Measurements from ENCODE around the gene SYNPR. TPM values are rescaled to one million over a fixed set of nuclear protein-coding genes. Genes with fewer than 3 reads are reported as not detected.

SYNPR gene
- total RNA-seq, 5 donors from 2014 or later (not counting 1 experiment from before 2014, with no cell fraction given): not detected

DNA sequence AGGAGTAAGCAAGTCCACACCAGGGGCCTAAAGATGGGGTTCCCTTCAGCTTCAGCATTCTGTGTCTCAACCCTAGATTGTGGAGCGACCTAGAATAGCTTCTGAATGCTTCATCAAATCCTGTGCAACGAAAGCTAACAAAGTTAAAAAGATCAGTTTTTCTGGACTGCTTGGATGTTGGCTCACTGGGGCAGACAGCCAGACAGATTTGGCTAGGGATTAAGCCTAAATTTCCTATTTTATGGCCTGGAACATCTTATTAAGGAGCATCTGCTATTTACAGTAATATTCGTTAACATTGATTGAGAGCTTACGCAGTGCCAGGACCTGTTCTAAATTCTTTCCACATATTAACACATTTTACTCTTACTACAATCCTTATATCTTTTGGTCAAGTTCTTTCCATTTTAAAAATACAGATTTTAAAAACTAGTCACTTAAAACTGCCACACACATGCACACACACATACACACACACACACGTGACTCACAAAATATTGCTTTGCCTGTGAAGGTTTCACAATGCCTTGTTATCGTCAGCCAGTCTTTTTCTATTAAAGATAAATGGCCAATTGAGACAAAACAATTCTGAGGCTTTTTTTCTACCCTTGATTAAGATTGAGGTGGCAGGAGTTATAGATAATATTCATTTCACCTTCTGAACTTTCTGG is 201.0 kb downstream of the SYNPR start:
- Histone ChIP-seq H3K36me3 (ENCODE audit: control insufficient read depth in 2 of 2, extremely low read depth in 1 of 2, insufficient read depth in 1 of 2, low read length in 1 of 2) (no peaks in the 10 kb centered on the region), H3K4me3 (ENCODE audit: control insufficient read depth in 1 of 2, extremely low read depth in 1 of 2, low read length in 1 of 2) (no peak overlapping the region), H3K27ac (ENCODE audit: low read length) (no peak overlapping the region), H3K9me3 (no peaks in the 10 kb centered on the region), H3K27me3 (replicated peaks in 1 of 2; ENCODE audit: control insufficient read depth in 2 of 2, extremely low read depth in 1 of 2, insufficient read depth in 2 of 2, low read length in 1 of 2) (no peaks in the 10 kb centered on the region), H3K4me1 (ENCODE audit: control insufficient read depth in 1 of 2, extremely low read depth in 1 of 2, insufficient read depth in 2 of 2, low read length in 2 of 2) (no peaks in the 10 kb centered on the region)
- ATAC-seq (replicated peaks in 1 of 4) (no peak), DNase-seq (no peak)
- Mint-ChIP-seq H3K27me3 (no peaks in the 10 kb centered on the region), H3K4me1 (no peaks in the 10 kb centered on the region), H3K4me3 (no peak overlapping the region), H3K36me3 (no peaks in the 10 kb centered on the region), H3K27ac (no peak overlapping the region), H3K9me3 (no peaks in the 10 kb centered on the region)
- POLR2A ChIA-PET: no interaction called here
- CTCF ChIA-PET: no interaction called here
- WGBS (ENCODE audit: insufficient coverage): 92% methylated on average over 3 of the region's 6 CpGs

DNA sequence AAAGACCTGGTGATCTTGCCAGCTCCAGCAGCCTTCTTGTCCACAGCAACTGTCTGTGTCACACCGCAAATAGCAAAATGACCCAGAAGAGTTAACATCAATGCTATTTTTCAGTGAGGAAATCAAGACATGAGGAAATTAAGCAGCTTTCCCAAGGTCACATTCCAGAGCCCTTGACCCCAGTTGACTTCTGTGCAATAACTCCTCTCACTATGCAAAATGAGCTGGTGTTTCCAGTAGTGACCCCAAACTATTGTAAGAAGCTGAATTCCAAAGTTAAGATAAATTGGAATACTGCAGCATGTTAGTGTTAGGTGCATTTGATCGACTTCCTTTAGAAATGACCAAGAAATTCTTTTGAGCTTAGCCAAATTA is 201.5 kb downstream of the SYNPR start:
- H3K36me3 ChIP-seq (ENCODE audit: control insufficient read depth in 2 of 2, extremely low read depth in 1 of 2, insufficient read depth in 1 of 2, low read length in 1 of 2): no peaks in the 10 kb centered on the region
- Mint-ChIP-seq H3K9me3 (no peaks in the 10 kb centered on the region), H3K36me3 (no peaks in the 10 kb centered on the region), H3K27ac (no peak overlapping the region), H3K27me3 (no peaks in the 10 kb centered on the region), H3K4me3 (no peak overlapping the region), H3K4me1 (no peaks in the 10 kb centered on the region)
- no peaks in the 10 kb centered on the region for H3K9me3 ChIP-seq
- no CpG with 5 or more reads among the region's 2 CpGs for WGBS (ENCODE audit: insufficient coverage)
- no peak overlapping the region for H3K4me3 ChIP-seq (ENCODE audit: control insufficient read depth in 1 of 2, extremely low read depth in 1 of 2, low read length in 1 of 2)
- no peak for ATAC-seq (replicated peaks in 1 of 4)
- H3K4me1 ChIP-seq (ENCODE audit: control insufficient read depth in 1 of 2, extremely low read depth in 1 of 2, insufficient read depth in 2 of 2, low read length in 2 of 2): no peaks in the 10 kb centered on the region
- no peak for DNase-seq
- H3K27ac ChIP-seq (ENCODE audit: low read length): no peak overlapping the region
- CTCF ChIA-PET: no interaction called here
- no peaks in the 10 kb centered on the region for H3K27me3 ChIP-seq (replicated peaks in 1 of 2; ENCODE audit: control insufficient read depth in 2 of 2, extremely low read depth in 1 of 2, insufficient read depth in 2 of 2, low read length in 1 of 2)
- POLR2A ChIA-PET: no interaction called here

DNA sequence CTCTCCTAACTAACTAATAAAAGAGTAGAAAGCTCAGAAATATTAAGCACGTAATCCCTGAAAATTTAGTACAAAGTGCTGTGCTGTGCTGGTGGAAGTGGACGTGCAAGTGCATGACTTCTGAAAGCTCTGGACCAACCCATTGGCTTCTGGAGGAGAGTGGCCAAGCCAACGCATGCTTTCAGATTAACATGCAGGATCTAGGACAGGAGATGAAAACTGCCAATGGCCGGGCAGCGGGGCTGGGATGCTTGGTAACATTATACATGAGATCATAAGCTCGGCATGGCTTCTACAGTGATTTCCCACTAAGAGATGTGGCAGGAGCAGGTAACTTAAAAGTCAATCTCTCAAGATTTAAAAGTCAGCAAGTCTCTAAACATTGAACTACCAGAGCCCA is 203.5 kb downstream of the SYNPR start:
- 80% methylated on average over 4 of the region's 6 CpGs for WGBS (ENCODE audit: insufficient coverage)
- Mint-ChIP-seq H3K36me3 (no peaks in the 10 kb centered on the region), H3K4me3 (no peak overlapping the region)

DNA sequence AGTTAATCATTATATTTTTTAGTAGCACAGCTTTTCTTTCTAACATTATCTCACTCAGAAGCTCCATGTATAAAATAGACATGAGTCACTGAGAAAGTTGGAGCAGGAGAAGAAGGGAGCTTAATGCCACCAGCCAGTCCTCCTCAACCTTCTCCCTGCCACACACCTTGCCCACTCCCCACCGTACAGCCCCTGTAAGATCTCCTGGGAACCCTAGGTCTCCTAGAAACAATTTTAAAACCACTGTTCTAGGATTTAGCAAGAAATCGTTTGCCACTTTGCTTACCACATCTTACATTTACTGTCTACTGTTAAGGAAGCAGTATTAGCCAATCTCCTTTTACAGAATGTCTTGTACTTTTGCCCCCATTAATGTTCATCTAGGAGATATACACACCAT is 204.2 kb downstream of the SYNPR start:
- no peaks in the 10 kb centered on the region for H3K9me3 Mint-ChIP-seq
- DNase-seq (no peak), ATAC-seq (replicated peaks in 1 of 4) (no peak)
- no peaks in the 10 kb centered on the region for H3K27me3 ChIP-seq (replicated peaks in 1 of 2; ENCODE audit: control insufficient read depth in 2 of 2, extremely low read depth in 1 of 2, insufficient read depth in 2 of 2, low read length in 1 of 2)
- ChIA-PET CTCF (no interaction called here), POLR2A (no interaction called here)
- no peaks in the 10 kb centered on the region for H3K36me3 ChIP-seq (ENCODE audit: control insufficient read depth in 2 of 2, extremely low read depth in 1 of 2, insufficient read depth in 1 of 2, low read length in 1 of 2)
- H3K27ac Mint-ChIP-seq: no peak overlapping the region
- H3K27ac ChIP-seq (ENCODE audit: low read length): no peak overlapping the region
- H3K4me1 Mint-ChIP-seq: no peaks in the 10 kb centered on the region
- no peaks in the 10 kb centered on the region for H3K36me3 Mint-ChIP-seq
- no peak overlapping the region for H3K4me3 Mint-ChIP-seq
- no peak overlapping the region for H3K4me3 ChIP-seq (ENCODE audit: control insufficient read depth in 1 of 2, extremely low read depth in 1 of 2, low read length in 1 of 2)
- H3K9me3 ChIP-seq: no peaks in the 10 kb centered on the region
- H3K27me3 Mint-ChIP-seq: no peaks in the 10 kb centered on the region
- 87% methylated on average over 2 of the region's 2 CpGs for WGBS (ENCODE audit: insufficient coverage)
- no peaks in the 10 kb centered on the region for H3K4me1 ChIP-seq (ENCODE audit: control insufficient read depth in 1 of 2, extremely low read depth in 1 of 2, insufficient read depth in 2 of 2, low read length in 2 of 2)

More for the DNA sequence above, 203.5 kb downstream of the SYNPR start:
- H3K9me3 ChIP-seq: no peaks in the 10 kb centered on the region
- Mint-ChIP-seq H3K9me3 (no peaks in the 10 kb centered on the region), H3K27ac (no peak overlapping the region), H3K27me3 (no peaks in the 10 kb centered on the region), H3K4me1 (no peaks in the 10 kb centered on the region)
- DNase-seq (no peak), ATAC-seq (replicated peaks in 1 of 4) (no peak)
- H3K27me3 ChIP-seq (replicated peaks in 1 of 2; ENCODE audit: control insufficient read depth in 2 of 2, extremely low read depth in 1 of 2, insufficient read depth in 2 of 2, low read length in 1 of 2): no peaks in the 10 kb centered on the region
- no peak overlapping the region for H3K27ac ChIP-seq (ENCODE audit: low read length)
- H3K36me3 ChIP-seq (ENCODE audit: control insufficient read depth in 2 of 2, extremely low read depth in 1 of 2, insufficient read depth in 1 of 2, low read length in 1 of 2): no peaks in the 10 kb centered on the region
- H3K4me1 ChIP-seq (ENCODE audit: control insufficient read depth in 1 of 2, extremely low read depth in 1 of 2, insufficient read depth in 2 of 2, low read length in 2 of 2): no peaks in the 10 kb centered on the region
- CTCF ChIA-PET: no interaction called here
- H3K4me3 ChIP-seq (ENCODE audit: control insufficient read depth in 1 of 2, extremely low read depth in 1 of 2, low read length in 1 of 2): no peak overlapping the region
- POLR2A ChIA-PET: no interaction called here

DNA sequence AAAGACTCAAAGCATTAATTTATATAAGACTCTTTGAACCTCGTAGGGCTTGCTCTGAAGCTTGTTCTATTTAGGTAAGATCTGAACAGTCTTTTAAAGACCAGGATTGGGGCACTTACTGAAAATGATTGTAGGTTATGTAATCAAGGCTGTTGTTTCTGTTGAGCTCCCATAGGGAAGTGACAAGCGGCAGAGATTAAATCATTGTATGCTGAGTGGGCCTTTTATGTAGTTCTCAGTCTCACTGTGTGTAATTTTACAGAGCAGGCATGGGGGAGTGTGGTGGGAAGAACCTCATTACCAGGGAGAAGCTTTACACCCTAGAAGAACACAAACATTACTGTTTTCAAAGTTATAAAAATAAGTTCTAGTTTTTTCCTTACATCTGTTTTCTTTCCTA is 214.4 kb downstream of the SYNPR start:
- DNase-seq: no peak
- ATAC-seq (replicated peaks in 1 of 4): no peak

DNA sequence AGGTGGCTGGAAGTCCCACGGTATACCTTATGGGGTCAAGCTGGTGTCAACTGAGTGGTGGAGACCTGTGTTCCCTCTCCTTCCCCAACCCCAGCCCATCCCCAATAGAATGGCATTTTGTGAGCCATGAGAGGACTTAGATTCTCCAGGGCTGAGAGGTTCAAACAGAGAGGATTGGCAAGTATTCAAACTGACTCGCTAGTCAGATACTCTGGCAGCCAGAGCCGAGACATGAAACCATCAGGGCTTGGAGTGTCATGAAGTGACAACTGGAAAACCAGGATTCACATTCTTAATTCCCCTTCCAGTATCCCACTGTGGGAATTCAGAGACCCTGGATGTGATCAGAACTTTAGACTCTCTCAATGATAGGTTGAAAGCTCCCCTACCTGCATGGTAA is 215.0 kb downstream of the SYNPR start:
- Mint-ChIP-seq H3K9me3 (peaks cover 0 to 14% (median 3%) of the 10 kb centered on the region in 3 donors), H3K27ac (no peak overlapping the region), H3K4me3 (no peak overlapping the region), H3K27me3 (no peaks in the 10 kb centered on the region), H3K36me3 (no peaks in the 10 kb centered on the region), H3K4me1 (no peaks in the 10 kb centered on the region)
- H3K4me1 ChIP-seq (ENCODE audit: control insufficient read depth in 1 of 2, extremely low read depth in 1 of 2, insufficient read depth in 2 of 2, low read length in 2 of 2): no peaks in the 10 kb centered on the region
- ChIA-PET CTCF (no interaction called here), POLR2A (no interaction called here)
- ATAC-seq (replicated peaks in 1 of 4) (no peak), DNase-seq (no peak)
- WGBS (ENCODE audit: insufficient coverage): no CpG with 5 or more reads among the region's 3 CpGs
- H3K36me3 ChIP-seq (ENCODE audit: control insufficient read depth in 2 of 2, extremely low read depth in 1 of 2, insufficient read depth in 1 of 2, low read length in 1 of 2): no peaks in the 10 kb centered on the region
- H3K27me3 ChIP-seq (replicated peaks in 1 of 2; ENCODE audit: control insufficient read depth in 2 of 2, extremely low read depth in 1 of 2, insufficient read depth in 2 of 2, low read length in 1 of 2): peaks cover 0 to 2% of the 10 kb centered on the region in 2 experiments
- H3K9me3 ChIP-seq: no peaks in the 10 kb centered on the region
- no peak overlapping the region for H3K4me3 ChIP-seq (ENCODE audit: control insufficient read depth in 1 of 2, extremely low read depth in 1 of 2, low read length in 1 of 2)
- H3K27ac ChIP-seq (ENCODE audit: low read length): no peak overlapping the region

More for the DNA sequence above, 214.4 kb downstream of the SYNPR start:
- Histone ChIP-seq H3K4me1 (ENCODE audit: control insufficient read depth in 1 of 2, extremely low read depth in 1 of 2, insufficient read depth in 2 of 2, low read length in 2 of 2) (no peaks in the 10 kb centered on the region), H3K4me3 (ENCODE audit: control insufficient read depth in 1 of 2, extremely low read depth in 1 of 2, low read length in 1 of 2) (no peak overlapping the region), H3K9me3 (no peaks in the 10 kb centered on the region), H3K36me3 (ENCODE audit: control insufficient read depth in 2 of 2, extremely low read depth in 1 of 2, insufficient read depth in 1 of 2, low read length in 1 of 2) (no peaks in the 10 kb centered on the region), H3K27me3 (replicated peaks in 1 of 2; ENCODE audit: control insufficient read depth in 2 of 2, extremely low read depth in 1 of 2, insufficient read depth in 2 of 2, low read length in 1 of 2) (peaks cover 0 to 2% of the 10 kb centered on the region in 2 experiments), H3K27ac (ENCODE audit: low read length) (no peak overlapping the region)
- POLR2A ChIA-PET: interaction anchor here in 1 of 2 donors (0.5 kb wide), 1 partner anchor 46 kb away, joined by 6 read pairs; no protein-coding TSS in a partner anchor
- CTCF ChIA-PET: no interaction called here
- Mint-ChIP-seq H3K36me3 (no peaks in the 10 kb centered on the region), H3K27ac (no peak overlapping the region), H3K4me3 (no peak overlapping the region), H3K4me1 (no peaks in the 10 kb centered on the region), H3K9me3 (peaks cover 0 to 13% (median 3%) of the 10 kb centered on the region in 3 donors), H3K27me3 (no peaks in the 10 kb centered on the region)
- 29% methylated on average over 1 of the region's 2 CpGs for WGBS (ENCODE audit: insufficient coverage)

DNA sequence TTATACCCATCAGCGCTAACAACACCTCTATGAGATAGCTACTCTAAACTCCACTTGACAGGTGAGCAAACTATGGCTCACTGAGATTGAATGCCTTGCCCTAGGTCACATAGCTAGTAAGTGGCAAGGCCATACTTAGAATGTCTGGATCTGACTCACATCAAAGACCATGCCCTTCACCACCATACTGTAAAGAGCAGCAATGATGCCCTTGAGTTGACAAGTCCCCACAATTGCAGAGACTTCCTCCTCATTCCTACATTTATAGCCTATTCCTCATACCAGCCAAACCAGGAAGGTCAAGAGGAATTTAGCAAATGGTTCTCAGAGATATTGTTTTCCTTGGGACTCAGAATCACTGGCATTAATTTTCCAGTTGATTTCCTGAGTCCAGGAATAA is 216.5 kb downstream of the SYNPR start:
- Histone ChIP-seq H3K4me3 (ENCODE audit: control insufficient read depth in 1 of 2, extremely low read depth in 1 of 2, low read length in 1 of 2) (no peak overlapping the region), H3K27ac (ENCODE audit: low read length) (no peak overlapping the region), H3K4me1 (ENCODE audit: control insufficient read depth in 1 of 2, extremely low read depth in 1 of 2, insufficient read depth in 2 of 2, low read length in 2 of 2) (no peaks in the 10 kb centered on the region), H3K36me3 (ENCODE audit: control insufficient read depth in 2 of 2, extremely low read depth in 1 of 2, insufficient read depth in 1 of 2, low read length in 1 of 2) (no peaks in the 10 kb centered on the region), H3K9me3 (no peaks in the 10 kb centered on the region), H3K27me3 (replicated peaks in 1 of 2; ENCODE audit: control insufficient read depth in 2 of 2, extremely low read depth in 1 of 2, insufficient read depth in 2 of 2, low read length in 1 of 2) (peaks cover 0 to 2% of the 10 kb centered on the region in 2 experiments)
- no peak for DNase-seq
- H3K36me3 Mint-ChIP-seq: no peaks in the 10 kb centered on the region
- ATAC-seq (replicated peaks in 1 of 4): no peak
- no peak overlapping the region for H3K4me3 Mint-ChIP-seq
- WGBS (ENCODE audit: insufficient coverage): 88% methylated on average over 1 of the region's 1 CpG
- no peaks in the 10 kb centered on the region for H3K4me1 Mint-ChIP-seq
- no peaks in the 10 kb centered on the region for H3K27me3 Mint-ChIP-seq
- ChIA-PET CTCF (no interaction called here), POLR2A (no interaction called here)
- H3K9me3 Mint-ChIP-seq: peaks cover 0 to 19% (median 3%) of the 10 kb centered on the region in 3 donors
- no peak overlapping the region for H3K27ac Mint-ChIP-seq
